GM21528 (cell line): Measurements from ENCODE around the gene SHROOM2.
"Not testable (repeated sequence)": the region's sequence is repeated elsewhere in the genome, so short reads cannot be mapped to it uniquely, and the experiment has no call there.

Experiments
- ATAC-seq: cut with Tn5 transposase; IDR thresholded peaks from one replicate; pipeline ENCODE4 v1.9.1; 2021; ENCODE audit warnings: mild to moderate bottlenecking, moderate library complexity; ENCODE audit not compliant: unreplicated experiment, low FRiP score

Gene SHROOM2

DNA sequence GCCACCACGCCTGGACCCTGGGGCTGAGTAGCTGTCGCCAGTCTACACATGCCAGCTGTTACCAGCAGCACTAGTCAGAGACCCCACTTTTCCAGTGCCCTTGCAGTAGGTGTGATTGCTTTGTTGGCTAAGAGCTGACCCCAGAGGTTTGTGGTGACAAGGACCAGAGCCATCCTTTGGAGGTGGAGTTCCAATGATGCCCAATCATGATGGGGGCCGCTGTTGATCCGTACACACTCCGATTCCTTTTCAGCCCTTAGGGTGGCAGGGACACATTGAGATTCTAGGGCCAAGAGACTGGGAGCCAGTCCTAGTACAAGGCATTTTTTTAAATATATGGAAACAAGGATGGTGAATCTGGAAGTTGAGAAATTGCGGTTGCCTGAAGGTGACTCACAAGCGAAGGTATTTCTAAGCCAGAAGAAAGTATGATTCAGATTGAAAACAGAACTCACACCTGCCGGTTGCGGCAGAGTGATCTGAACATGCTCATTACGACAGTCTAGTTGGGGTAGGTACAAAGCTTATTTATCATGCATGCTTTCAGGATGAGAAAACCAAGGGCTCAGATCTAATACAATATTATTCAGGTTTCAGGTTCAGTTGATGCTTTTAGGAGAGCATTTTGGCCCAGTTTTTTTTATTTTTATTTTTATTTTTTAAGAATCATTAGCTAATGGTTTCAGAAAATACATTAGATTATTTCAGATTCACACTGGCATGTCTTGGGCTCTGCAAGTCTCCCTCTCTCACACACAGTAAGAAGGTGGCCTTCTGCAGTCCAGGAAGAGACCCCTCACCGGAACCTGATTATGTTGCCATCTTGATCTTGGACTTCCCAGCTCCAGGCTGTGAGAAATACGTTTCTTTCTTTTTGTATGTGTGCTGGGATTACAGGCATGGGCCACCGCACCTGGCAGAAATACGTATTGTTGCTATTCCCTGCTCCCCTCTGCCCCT, 43.4 kb downstream of the SHROOM2 start:
- ATAC-seq = peak; percentile 89

DNA sequence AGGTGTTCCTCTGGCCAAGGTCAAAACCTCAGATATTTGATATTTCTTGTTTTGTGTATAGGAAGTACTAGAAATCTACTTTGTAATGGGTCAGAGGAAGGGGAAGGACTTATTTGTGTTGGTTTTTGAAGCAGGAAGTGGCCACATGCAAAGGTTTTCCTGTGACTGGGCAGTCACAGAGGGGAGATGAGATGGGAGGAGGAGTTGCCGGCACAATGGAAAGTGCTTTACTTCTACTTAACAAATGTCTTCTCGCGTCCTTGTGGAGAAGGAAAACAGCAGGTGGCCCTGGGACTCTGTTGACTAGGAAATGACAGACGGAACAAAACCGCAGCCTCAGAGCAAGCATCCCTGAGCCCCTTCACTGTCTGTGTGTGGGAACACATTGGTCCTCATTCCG, 46.6 kb downstream of the SHROOM2 start:
- no peak for ATAC-seq

DNA sequence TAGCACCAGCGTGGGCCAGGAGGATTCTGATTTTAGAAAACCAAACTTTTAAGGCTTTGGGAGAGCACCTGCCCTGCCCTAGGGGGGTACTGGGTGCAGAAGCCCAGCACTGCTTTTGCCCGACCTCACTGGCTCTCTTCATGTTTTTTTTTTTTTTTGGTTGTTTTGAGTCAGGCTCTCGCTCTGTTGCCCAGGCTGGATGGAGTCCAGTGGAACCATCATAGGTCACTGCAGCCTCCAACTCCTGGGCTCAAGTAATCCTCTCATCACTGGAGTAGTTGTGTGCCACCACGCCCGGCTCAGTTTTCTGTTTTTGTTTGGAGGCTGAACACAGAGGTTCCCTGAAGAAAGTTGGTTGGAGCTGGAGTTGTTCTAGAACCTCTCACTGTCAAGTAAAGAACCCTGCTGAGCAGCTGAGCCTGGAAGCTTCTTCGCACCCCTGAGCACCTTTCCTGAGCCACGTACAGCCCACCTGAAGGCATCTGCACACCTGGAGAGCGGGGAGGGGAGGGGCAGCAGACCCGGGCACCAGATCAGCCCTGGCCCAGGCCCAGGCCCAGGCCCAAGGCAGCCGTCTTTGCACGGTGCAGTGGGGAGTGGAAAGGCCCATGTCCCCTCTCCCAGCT, 49.5 kb downstream of the SHROOM2 start:
- no peak for ATAC-seq

DNA sequence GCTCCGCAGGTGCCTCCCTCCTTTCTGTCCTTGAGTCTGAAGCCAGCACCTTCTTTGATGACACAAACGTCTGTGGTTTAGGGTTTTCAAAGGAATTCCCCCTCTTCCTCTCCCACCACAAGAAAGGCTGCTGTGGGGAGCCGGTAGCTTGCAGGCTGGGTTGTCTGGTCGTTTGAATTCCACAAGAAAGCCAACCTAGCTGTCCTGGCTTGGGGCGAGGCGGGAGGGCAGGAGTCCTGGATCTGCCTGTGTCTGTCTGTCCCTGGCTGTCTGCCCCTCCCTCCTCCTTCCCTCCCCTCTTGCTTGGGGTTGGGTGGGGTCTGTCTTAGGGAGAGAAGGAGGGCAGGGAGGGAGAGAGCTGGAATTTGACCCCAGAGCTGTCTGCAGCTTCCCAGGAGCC, 56.3 kb downstream of the SHROOM2 start:
- ATAC-seq = no peak

GRCh38 chrX:9844936-9845577, 58.8 kb downstream of the SHROOM2 start:
- ATAC-seq = no peak

DNA sequence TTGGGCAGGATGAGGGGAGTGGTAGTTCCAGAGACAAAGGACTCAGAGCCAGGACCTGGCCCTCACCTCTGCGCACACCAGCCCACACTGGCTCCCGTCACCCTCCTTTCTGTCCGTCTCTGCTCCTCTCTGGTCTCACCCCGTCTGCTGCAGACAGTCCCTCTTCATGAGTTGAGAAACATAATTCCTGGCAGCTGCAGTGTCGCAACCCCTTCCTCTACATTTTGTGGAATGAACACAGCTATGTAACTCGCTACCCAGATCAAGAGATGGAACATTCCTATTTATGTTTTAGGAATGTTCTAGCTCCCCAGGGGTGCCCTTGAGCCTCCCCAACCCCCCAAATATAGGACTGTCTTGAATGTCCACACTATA, 59.3 kb downstream of the SHROOM2 start:
- ATAC-seq = no peak

DNA sequence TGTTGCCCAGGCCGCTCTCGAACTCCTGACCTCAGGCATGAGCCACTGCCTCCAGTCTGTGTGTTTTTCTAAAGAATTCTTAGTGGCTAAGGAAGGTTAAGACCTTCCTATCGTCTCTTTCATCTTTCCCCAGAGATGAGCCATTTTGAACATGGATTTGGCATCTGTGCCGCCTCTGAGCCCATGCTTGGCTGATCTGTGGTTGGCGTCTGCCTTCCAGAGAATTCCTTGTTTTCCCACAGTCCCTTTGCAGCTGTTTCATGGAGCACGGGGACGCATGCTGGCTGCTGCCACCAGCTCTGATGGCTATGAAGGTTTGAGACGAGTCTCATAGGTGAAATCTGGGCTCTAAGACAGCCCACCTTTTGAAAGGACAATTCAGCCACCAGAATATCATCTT, 60.4 kb downstream of the SHROOM2 start:
- no peak for ATAC-seq

GRCh38 chrX:9847071-9847470, 60.8 kb downstream of the SHROOM2 start:
- no peak for ATAC-seq

- ATAC-seq = no peak
These were observed 62.7 kb downstream of the SHROOM2 start for GRCh38 chrX:9848718-9849479.

- no peak for ATAC-seq
These were observed 65.7 kb downstream of the SHROOM2 start for GRCh38 chrX:9851890-9852289.

GRCh38 chrX:9853307-9853706, 67.1 kb downstream of the SHROOM2 start:
- no peak for ATAC-seq

GRCh38 chrX:9855561-9856283, 69.5 kb downstream of the SHROOM2 start:
- no peak for ATAC-seq

GRCh38 chrX:9856588-9856987, 70.4 kb downstream of the SHROOM2 start:
- ATAC-seq = no peak

DNA sequence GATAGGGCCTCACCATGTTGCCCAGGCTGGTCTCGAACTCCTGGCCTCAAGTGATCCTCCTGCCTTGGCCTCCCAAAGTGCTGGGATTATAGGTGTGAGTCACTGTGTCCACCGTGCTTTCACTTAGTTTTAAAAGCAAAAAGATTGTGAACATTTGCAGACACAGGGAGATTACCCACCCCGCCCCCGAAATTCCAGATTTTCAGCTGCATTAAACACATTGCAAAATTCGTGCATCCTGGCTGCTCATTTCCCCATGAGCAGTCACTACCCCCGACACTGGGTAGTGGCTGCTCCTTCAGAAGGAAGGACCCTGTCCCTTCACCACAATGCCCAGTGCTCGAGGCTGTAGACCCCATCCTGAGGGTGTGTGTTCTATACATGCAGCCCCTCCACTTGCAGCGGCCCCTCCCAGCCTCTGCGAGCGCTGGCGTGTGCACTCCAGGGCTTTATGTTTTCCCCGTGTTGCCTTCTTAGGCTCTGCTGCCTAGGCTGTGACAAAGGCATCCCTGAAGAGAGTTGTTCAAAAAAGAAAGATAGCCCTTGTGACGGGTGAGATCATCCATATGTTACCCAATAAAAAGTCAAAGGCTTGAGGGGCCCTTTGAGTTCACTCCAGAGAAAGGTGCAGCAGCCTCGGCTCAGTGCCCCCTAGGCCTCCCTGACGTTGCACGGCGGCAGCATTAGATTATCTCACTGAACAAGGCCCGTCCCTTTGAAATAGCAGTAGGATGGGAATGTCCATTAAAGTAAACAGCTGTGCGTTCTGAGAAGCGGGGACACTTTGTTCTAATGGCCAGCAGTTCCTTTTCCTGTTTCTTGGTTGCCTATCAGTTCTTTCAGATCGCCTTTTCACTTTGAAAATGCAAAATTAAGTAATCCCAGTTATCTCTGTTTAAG, 71.6 kb downstream of the SHROOM2 start:
- ATAC-seq = no peak

DNA sequence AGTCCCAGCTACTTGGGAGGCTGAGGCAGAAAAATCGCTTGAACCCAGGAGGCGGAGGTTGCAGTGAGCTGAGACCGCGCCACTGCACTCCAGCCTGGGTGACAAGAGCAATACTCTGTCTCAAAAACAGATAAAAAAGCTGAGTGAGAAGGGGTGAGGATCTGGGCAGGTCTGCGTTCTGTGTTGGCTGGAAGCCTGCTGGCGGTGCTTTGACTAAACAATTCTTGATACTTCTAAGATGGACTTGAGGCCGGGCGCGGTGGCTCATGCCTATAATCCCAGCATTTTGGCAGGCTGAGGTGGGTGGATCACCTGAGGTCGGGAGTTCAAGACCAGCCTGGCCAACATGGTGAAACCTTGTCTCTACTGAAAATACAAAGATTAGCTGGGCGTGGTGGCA, 72.5 kb downstream of the SHROOM2 start:
- not testable (repeated sequence) for ATAC-seq

DNA sequence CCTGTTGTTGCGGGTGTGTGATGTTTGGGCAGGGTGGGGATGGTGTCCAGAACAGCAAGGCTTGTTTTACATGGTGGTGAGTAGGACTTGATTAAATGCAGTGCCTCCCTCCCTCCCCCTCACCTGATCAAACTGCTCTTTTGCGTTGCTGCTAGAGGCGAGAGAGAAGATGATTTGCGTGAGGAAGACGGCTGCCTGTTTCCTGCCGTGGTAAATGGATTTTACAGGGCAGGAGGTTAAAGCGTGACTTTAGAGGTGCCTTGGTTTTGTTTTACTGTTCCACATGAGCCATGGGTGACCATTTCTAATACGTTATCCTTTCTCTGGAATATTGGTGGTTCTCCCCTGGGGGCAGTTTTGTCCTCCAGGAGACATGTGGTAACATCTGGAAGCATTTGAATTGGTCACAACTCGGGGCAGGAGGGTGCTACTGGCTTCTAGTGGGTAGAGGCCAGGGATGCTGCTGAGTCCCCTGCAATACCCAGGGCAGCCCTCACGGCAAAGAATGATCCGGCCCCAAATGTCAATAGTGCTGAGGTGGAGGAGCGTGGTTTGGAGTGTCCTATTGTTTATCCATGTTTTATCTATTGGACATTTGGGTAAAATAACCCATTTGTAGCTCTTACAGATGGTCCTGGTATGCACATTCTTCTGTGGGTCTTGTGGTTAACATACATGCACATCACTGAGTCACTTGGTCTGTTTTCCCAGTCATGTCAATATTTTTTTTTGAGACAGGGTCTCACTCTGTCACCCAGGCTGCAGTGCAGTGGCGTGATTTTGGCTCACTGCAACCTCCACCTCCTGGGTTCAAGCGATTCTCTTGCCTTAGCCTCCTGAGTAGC, 73.7 kb downstream of the SHROOM2 start:
- ATAC-seq = no peak

DNA sequence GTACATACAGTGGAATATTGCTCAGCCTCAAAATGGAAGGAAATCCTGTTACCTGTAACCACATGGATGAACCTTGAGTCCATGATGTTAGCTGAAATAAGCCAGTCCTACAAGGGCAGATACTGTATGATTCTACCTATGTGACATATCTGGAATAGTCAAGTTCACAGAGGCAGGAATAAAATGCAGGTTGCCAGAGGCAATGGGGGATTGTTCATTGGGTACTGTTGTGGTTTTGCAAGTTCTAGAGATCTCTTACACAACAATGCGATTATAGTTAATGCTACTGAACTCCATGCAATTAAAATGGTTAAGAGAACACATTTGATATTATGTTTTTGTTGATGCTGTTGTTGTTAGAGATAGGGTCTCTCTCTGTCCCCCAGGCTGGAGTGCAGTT, 74.6 kb downstream of the SHROOM2 start:
- ATAC-seq = no peak

- no peak for ATAC-seq
These were observed 75.5 kb downstream of the SHROOM2 start for GRCh38 chrX:9861711-9862110.
